GM12864 (cell line): ENCODE data around the gene SLC38A10.

Experiments
- DNase-seq: peaks from one replicate; pipeline ENCODE4 v3.0.0-alpha.2; 2011; ENCODE audit warnings: low read depth
- H3K4me3 ChIP-seq: 2 replicates; pipeline ENCODE4 v1.5.1; 2011; ENCODE audit warnings: mild to moderate bottlenecking, low read depth, low read length, control low read depth
- CTCF ChIP-seq: IDR thresholded peaks from 2 replicates; pipeline ENCODE4 v1.5.1; 2011; ENCODE audit warnings: low read depth, mild to moderate bottlenecking, moderate library complexity, low read length, control low read depth, inconsistent platforms; ENCODE audit errors: missing control alignments

Gene SLC38A10

GRCh38 chr17:81279278-81280275 is 15.5 kb downstream of the SLC38A10 start:
- no peak for TF ChIP-seq CTCF
- no peak overlapping the region for H3K4me3 ChIP-seq
- DNase-seq, result no peak

- no peak overlapping the region for H3K4me3 ChIP-seq
- TF ChIP-seq CTCF, result no peak
- no peak for DNase-seq
Observed at GRCh38 chr17:81278831-81279230, 16.3 kb downstream of the SLC38A10 start.

- H3K4me3 ChIP-seq, result no peak overlapping the region
- TF ChIP-seq CTCF, result no peak
- no peak for DNase-seq
Observed at GRCh38 chr17:81277946-81278693, 17.0 kb downstream of the SLC38A10 start.

- TF ChIP-seq CTCF, result no peak
- no peak for DNase-seq
- H3K4me3 ChIP-seq, result no peak overlapping the region
Observed at GRCh38 chr17:81277421-81277820, 17.7 kb downstream of the SLC38A10 start.

GRCh38 chr17:81276781-81277180 is 18.3 kb downstream of the SLC38A10 start:
- TF ChIP-seq CTCF, result no peak
- no peak overlapping the region for H3K4me3 ChIP-seq
- DNase-seq, result no peak

- no peak for DNase-seq
- H3K4me3 ChIP-seq, result no peak overlapping the region
- no peak for TF ChIP-seq CTCF
Observed at GRCh38 chr17:81274471-81274855, 20.6 kb downstream of the SLC38A10 start.
